ENCODE measurements around the gene FCSK. TPM values are rescaled to one million over a fixed set of nuclear protein-coding genes. Genes with fewer than 3 reads are reported as not detected.

Gene FCSK
- total RNA-seq, 1 experiment from 2014 or later = 9.4 TPM

GRCh38 chr16:70476272-70477020, 22.1 kb downstream of the FCSK start:
- peak; percentile 86 for DNase-seq (ENCODE audit: low spot score)

GRCh38 chr16:70478169-70478568, 23.8 kb downstream of the FCSK start:
- DNase-seq (ENCODE audit: low spot score) = no peak

DNA sequence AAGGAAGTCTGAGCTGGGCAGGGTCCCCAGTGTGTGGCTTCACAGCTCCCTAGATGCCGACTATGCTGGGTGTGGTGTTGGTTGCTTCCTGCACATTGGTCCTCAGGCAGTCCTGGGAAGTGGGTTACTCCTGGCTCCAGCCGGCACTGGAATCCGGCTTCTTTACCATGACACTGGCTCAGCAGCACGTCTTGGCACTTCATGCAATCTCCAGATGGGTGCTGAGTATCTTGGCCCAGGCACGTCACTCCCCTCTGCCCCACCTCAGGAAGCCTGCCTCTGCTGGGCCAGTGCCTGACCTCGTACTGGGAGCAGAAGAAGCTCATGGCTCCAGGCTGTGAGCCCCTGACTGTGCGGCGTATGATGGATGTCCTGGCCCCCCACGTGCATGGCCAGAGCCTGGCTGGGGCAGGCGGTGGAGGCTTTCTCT, 24.5 kb downstream of the FCSK start:
- DNase-seq (ENCODE audit: low spot score) = no peak

- DNase-seq (ENCODE audit: low spot score) = peak; percentile 26
Measured at GRCh38 chr16:70480127-70481105, 26.0 kb downstream of the FCSK start.

DNA sequence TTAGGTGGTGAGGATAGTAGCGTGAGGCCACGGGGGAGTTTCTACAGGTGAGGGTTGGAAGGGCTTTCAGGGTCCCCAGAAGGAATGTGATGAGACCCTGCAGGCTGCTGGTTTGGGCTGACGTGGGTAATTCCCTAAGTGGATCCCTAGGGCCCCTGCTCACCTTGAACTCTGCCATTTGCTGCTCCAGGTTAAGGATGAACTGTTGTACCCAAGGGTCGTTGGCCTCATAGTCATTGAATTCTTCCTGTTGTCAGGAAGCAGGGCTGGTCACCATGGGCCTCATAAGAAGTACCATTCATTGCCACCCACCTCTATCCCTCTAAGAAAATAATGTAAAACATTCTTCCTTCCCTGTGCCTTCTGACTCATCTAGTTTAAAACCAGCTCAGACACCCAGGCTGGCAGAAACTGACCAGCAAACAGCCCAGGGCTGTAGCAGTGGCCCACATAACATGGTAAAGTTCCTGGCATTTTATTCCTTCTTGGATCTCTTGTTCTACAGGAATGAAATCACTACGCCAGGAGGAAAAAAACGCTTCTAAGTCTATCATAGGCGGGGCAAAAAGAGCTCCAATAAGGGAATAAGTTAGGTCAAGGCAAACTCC, 27.6 kb downstream of the FCSK start:
- DNase-seq (ENCODE audit: low spot score) = peak; percentile 40

GRCh38 chr16:70482624-70483023, 28.2 kb downstream of the FCSK start:
- DNase-seq (ENCODE audit: low spot score) = peak; percentile 57

- no peak for DNase-seq (ENCODE audit: low spot score)
Measured at GRCh38 chr16:70483426-70483825, 29.0 kb downstream of the FCSK start.

- DNase-seq (ENCODE audit: low spot score) = no peak
Measured at GRCh38 chr16:70484867-70485266, 30.5 kb downstream of the FCSK start.

- no peak for DNase-seq (ENCODE audit: low spot score)
Measured at GRCh38 chr16:70490261-70490660, 35.9 kb downstream of the FCSK start.

GRCh38 chr16:70493802-70494201, 39.4 kb downstream of the FCSK start:
- DNase-seq (ENCODE audit: low spot score) = no peak

DNA sequence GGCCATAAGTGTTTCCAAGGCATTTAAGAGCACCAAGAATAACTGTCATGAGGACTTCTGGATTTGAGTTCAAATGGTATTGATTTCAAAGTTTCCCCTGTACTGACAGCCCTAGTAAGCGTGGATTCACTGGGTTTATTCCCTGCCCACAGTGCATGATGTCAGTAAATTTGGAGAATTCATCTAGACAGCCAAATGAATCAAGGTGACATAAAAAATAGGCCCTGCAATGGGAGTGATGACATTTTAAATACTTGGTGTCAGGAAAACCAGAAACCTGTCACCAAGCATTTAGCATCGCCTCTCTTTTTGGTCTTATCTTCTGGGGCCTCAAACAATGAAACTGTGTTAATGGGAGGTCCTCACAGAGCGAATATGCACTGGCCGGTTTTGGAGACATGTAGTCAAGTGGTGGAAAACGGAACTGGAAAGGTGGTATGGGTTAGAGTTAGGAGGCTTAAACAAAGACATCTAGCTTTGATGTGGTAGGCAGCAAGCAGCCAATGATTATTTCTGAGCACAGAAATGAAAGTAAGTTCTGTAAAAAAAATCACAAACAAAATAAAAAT, 39.9 kb downstream of the FCSK start:
- no peak for DNase-seq (ENCODE audit: low spot score)

- DNase-seq (ENCODE audit: low spot score) = no peak
Measured at GRCh38 chr16:70494777-70495176, 40.4 kb downstream of the FCSK start.

- no peak for DNase-seq (ENCODE audit: low spot score)
Measured at GRCh38 chr16:70495425-70496182, 41.2 kb downstream of the FCSK start.

GRCh38 chr16:70496513-70496912, 42.1 kb downstream of the FCSK start:
- no peak for DNase-seq (ENCODE audit: low spot score)

DNA sequence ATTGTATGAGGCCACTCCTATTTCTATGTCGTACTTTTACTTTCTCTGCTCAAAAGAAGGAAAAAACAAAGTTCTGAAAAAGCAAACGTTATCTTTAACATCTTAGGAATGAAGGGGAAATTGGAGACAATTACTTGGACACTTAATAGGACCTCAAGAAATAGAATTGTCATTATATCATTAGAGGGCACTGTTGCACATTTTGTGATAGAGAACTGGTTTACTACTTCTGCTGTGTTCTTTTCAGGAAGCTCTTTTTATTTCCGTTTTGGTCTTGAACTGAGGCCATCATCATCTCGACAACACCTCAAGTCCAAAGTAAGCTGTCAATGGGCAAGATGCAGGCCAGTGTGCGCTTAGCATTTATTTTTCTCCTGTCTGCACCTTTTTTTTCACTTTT, 54.4 kb downstream of the FCSK start:
- DNase-seq (ENCODE audit: low spot score) = no peak

- DNase-seq (ENCODE audit: low spot score) = no peak
Measured at GRCh38 chr16:70510216-70510615, 55.8 kb downstream of the FCSK start.

GRCh38 chr16:70511833-70512232, 57.4 kb downstream of the FCSK start:
- DNase-seq (ENCODE audit: low spot score) = no peak

GRCh38 chr16:70512456-70512855, 58.1 kb downstream of the FCSK start:
- DNase-seq (ENCODE audit: low spot score) = peak; percentile 32

- DNase-seq (ENCODE audit: low spot score) = peak; percentile 35
Measured at GRCh38 chr16:70520612-70521297, 66.4 kb downstream of the FCSK start.

GRCh38 chr16:70522216-70523075, 68.1 kb downstream of the FCSK start:
- no peak for DNase-seq (ENCODE audit: low spot score)
